Measurements from ENCODE around the gene SPATA18.
"Not testable (repeated sequence)": the region's sequence is repeated elsewhere in the genome, so short reads cannot be mapped to it uniquely, and the experiment has no call there.

SPATA18 gene

GRCh38 chr4:52116641-52117040 lies 65.5 kb downstream of the SPATA18 start:
- Histone ChIP-seq H3K4me1 (ENCODE audit: insufficient read depth, poor library complexity, severe bottlenecking) (no peaks in the 10 kb centered on the region), H3K4me3 (ENCODE audit: severe bottlenecking) (no peak overlapping the region), H3K36me3 (ENCODE audit: low read depth) (no peaks in the 10 kb centered on the region), H3K27ac (ENCODE audit: poor library complexity, severe bottlenecking) (no peak overlapping the region), H3K27me3 (ENCODE audit: insufficient read depth, poor library complexity, severe bottlenecking) (no peaks in the 10 kb centered on the region), H3K9me3 (ENCODE audit: severe bottlenecking) (no peaks in the 10 kb centered on the region)
- DNase-seq (ENCODE audit: low spot score) (no peak), ATAC-seq (ENCODE audit: low read depth) (no peak)
- no peak for TF ChIP-seq CTCF (IDR thresholded peaks at IDR 0.05; ENCODE audit: poor library complexity, severe bottlenecking)

GRCh38 chr4:52126226-52126625 lies 75.1 kb downstream of the SPATA18 start:
- H3K4me1 ChIP-seq (ENCODE audit: insufficient read depth, poor library complexity, severe bottlenecking), result no peaks in the 10 kb centered on the region
- no peaks in the 10 kb centered on the region for H3K36me3 ChIP-seq (ENCODE audit: low read depth)
- no peak for ATAC-seq (ENCODE audit: low read depth)
- H3K9me3 ChIP-seq (ENCODE audit: severe bottlenecking), result no peaks in the 10 kb centered on the region
- no peak for DNase-seq (ENCODE audit: low spot score)
- no peak overlapping the region for H3K27ac ChIP-seq (ENCODE audit: poor library complexity, severe bottlenecking)
- H3K27me3 ChIP-seq (ENCODE audit: insufficient read depth, poor library complexity, severe bottlenecking), result no peaks in the 10 kb centered on the region
- TF ChIP-seq CTCF (IDR thresholded peaks at IDR 0.05; ENCODE audit: poor library complexity, severe bottlenecking), result no peak
- no peak overlapping the region for H3K4me3 ChIP-seq (ENCODE audit: severe bottlenecking)

DNA sequence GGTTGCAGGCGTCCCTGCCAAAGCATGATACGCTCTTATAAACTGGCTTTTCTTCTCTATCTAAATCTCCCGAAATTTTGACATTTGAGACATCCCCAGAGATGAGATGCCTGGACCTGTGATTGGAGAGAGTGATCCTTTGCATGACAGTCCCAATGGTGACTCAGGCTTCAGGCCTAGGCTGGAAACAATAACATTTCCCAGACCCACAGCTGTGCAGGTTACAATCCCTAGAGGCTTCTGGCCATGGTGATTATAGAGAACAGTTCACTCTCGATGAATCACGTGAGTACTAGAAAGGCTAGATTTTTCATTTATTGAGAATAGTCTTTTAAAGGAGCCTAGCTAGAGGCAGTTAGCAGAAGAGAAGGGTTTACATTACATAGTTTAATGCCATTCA lies 75.9 kb downstream of the SPATA18 start:
- H3K9me3 ChIP-seq (ENCODE audit: severe bottlenecking), result no peaks in the 10 kb centered on the region
- peak; percentile 49; the same call in 1 of the 3 replicates for ATAC-seq (ENCODE audit: low read depth)
- no peaks in the 10 kb centered on the region for H3K27me3 ChIP-seq (ENCODE audit: insufficient read depth, poor library complexity, severe bottlenecking)
- DNase-seq (ENCODE audit: low spot score), result no peak
- H3K4me3 ChIP-seq (ENCODE audit: severe bottlenecking), result no peak overlapping the region
- H3K4me1 ChIP-seq (ENCODE audit: insufficient read depth, poor library complexity, severe bottlenecking), result no peaks in the 10 kb centered on the region
- H3K27ac ChIP-seq (ENCODE audit: poor library complexity, severe bottlenecking), result no peak overlapping the region
- no peaks in the 10 kb centered on the region for H3K36me3 ChIP-seq (ENCODE audit: low read depth)
- TF ChIP-seq CTCF (IDR thresholded peaks at IDR 0.05; ENCODE audit: poor library complexity, severe bottlenecking), result no peak

- Histone ChIP-seq H3K36me3 (ENCODE audit: low read depth) (no peaks in the 10 kb centered on the region), H3K9me3 (ENCODE audit: severe bottlenecking) (no peaks in the 10 kb centered on the region), H3K4me3 (ENCODE audit: severe bottlenecking) (no peak overlapping the region), H3K27me3 (ENCODE audit: insufficient read depth, poor library complexity, severe bottlenecking) (peaks cover 8% of the 10 kb centered on the region), H3K27ac (ENCODE audit: poor library complexity, severe bottlenecking) (no peak overlapping the region), H3K4me1 (ENCODE audit: insufficient read depth, poor library complexity, severe bottlenecking) (no peaks in the 10 kb centered on the region)
- DNase-seq (ENCODE audit: low spot score) (no peak), ATAC-seq (ENCODE audit: low read depth) (no peak)
- TF ChIP-seq CTCF (IDR thresholded peaks at IDR 0.05; ENCODE audit: poor library complexity, severe bottlenecking), result no peak
Measured at GRCh38 chr4:52135171-52135570, 84.1 kb downstream of the SPATA18 start.

DNA sequence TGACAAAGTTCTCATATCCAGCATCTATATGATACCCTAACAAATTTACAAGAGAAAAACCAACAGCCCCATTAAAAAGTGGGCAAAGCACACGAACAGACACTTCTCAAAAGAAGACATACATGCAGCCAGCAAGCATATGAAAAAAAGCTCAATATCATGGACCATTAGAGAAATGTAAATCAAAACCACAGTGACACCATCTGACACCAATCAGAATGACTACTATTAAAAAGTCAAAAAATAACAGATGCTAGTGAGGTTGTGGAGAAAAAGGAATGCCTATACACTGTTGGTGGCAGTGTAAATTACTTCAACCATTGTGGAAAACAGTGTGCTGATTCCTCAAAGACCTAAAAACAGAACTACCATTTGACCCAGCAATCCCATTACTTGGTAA lies 86.0 kb downstream of the SPATA18 start:
- not testable (repeated sequence) for ATAC-seq (ENCODE audit: low read depth); H3K27ac ChIP-seq (ENCODE audit: poor library complexity, severe bottlenecking); DNase-seq (ENCODE audit: low spot score); H3K4me3 ChIP-seq (ENCODE audit: severe bottlenecking); H3K36me3 ChIP-seq (ENCODE audit: low read depth); H3K27me3 ChIP-seq (ENCODE audit: insufficient read depth, poor library complexity, severe bottlenecking); H3K4me1 ChIP-seq (ENCODE audit: insufficient read depth, poor library complexity, severe bottlenecking); H3K9me3 ChIP-seq (ENCODE audit: severe bottlenecking)
- TF ChIP-seq CTCF (IDR thresholded peaks at IDR 0.05; ENCODE audit: poor library complexity, severe bottlenecking), result peak; percentile 34

Measured in RWPE2 (cell line).